Endometrium (tissue), 2 donors: Measurements from ENCODE around the gene TAF7.
"Not testable (repeated sequence)": the region's sequence is repeated elsewhere in the genome, so short reads cannot be mapped to it uniquely, and the experiment has no call there.

Source experiments
- FAIRE-seq: peaks from 2 replicates; lab custom pipeline; 2012; peaks lifted over from hg19 to GRCh38; lab: Jason Lieb, UNC
- donor health status: control.
- donor health status: control.

TAF7 gene, protein sequence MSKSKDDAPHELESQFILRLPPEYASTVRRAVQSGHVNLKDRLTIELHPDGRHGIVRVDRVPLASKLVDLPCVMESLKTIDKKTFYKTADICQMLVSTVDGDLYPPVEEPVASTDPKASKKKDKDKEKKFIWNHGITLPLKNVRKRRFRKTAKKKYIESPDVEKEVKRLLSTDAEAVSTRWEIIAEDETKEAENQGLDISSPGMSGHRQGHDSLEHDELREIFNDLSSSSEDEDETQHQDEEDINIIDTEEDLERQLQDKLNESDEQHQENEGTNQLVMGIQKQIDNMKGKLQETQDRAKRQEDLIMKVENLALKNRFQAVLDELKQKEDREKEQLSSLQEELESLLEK

DNA sequence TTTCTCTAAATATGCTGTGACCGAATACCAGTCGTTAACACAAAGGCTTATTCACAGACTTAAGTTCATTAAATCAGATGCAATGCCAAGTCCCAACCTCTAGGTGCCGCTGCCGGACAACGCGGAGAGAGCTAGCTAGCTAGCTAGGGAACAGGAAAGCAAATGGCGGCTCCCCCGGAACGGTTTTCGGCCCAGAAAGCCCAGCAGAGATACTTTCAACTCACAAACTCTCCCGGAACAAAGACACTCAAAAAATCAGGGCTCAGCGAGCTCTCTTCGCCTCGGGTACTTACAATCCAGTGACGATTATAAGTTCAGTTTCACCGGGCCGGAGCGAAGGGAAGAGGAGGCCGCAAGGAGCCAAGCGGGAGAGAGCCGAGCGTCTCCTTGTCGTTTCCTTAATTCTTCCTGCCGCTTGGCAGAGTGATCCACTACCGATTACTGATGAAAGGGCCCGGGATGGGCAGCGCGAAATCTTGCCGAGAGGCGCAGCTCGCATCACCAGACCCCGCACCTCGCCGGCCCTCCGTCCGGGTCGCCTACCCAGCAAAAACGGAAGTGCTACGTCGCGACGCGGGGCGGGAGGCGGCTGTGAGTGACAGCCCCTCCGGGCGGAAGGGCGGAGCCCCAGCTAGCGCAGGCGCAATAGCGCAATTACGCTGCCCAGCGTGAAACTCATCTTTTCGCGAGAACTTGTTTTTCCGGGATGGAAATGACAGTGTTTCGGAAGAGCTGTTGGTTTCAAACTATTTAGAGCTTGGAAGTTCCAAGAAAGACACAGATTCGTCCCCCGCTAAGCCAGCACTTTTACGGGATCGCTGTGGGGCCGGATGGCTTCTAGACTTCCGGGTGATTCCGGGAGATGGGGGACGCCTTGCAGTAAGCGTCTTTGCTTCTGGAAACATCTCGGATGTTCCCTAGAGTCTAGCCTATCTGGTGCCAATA lies at the start of gene TAF7:
TSS of gene TAF7 (minus strand) at position 560 of the 945 bp plus-strand sequence. CDS start 740 bp downstream, outside the sequence.
- no peak for FAIRE-seq

DNA sequence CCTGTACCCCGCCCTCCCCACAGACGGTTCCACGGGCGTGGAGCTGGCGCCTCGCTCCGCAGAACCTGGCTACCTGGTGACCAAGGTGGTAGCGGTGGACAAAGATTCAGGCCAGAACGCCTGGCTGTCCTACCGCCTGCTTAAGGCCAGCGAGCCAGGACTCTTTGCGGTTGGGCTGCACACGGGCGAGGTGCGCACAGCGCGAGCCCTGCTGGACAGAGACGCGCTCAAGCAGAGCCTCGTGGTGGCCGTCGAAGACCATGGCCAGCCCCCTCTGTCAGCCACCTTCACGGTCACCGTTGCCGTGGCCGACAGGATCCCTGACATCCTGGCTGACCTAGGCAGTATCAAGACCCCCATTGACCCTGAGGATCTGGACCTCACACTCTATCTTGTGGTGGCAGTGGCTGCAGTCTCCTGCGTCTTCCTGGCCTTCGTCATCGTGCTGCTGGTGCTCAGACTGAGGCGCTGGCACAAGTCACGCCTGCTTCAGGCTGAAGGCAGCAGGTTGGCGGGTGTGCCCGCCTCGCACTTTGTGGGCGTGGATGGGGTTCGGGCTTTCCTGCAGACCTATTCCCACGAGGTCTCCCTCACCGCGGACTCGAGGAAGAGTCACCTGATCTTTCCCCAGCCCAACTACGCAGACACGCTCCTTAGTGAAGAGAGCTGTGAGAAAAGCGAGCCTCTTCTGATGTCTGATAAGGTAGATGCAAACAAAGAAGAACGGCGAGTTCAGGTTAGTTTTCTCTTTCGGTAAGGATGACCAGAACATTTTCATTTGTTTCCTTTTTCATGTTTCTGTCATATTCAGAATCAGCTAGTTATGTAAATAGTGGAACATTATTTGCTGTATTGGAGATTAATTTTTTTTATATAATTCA lies 45.7 kb upstream of the TAF7 start:
- FAIRE-seq: no peak

DNA sequence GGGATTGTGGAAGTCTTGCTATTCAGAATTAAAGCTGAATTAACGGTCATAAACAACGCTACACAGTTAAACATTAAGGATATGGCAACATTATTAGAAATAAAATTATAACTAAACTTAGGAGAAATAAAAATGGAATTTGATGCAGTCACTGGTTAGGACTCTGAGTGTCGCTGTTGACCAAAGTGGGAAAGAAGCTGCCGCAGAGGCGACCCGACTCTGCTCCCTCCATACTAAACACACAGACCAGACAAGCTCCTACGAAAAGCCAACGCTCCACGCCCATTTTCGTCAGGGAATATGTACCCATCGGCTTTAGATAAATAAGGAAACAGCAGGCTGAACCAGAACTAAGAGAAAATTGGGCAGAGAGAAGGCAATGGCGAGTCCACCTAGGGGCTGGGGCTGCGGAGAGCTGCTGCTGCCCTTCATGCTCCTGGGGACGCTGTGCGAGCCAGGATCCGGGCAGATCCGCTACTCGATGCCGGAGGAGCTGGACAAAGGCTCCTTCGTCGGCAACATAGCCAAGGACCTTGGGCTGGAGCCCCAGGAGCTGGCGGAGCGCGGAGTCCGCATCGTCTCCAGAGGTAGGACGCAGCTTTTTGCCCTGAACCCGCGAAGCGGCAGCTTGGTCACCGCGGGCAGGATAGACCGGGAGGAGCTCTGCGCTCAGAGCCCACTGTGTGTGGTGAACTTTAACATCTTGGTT lies 43.5 kb upstream of the TAF7 start, which contains the start of gene PCDHGA5:
TSS of gene PCDHGA5 (plus strand) at position 211 of the 709 bp plus-strand sequence. CDS start at position 380, 169 bp downstream.
- FAIRE-seq: no peak

DNA sequence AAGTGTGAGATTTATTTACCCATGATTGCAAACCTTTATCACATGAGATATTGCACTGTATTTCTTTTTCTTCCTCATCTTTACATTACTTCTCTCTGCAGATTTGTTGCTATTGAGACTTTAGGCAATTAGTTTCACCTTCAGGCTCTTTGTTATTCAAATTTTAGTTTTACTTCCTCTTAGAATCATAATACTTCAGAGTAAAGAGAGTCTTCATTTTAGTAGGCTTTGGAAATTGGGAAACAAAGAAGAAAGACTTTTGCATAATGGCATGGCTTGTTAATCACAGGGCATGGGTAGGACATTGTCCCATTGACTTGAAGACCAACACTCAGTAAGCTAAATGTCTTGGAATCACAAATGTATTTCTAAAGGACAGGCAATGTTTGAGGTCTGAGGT lies 42.1 kb upstream of the TAF7 start:
- FAIRE-seq: no peak

DNA sequence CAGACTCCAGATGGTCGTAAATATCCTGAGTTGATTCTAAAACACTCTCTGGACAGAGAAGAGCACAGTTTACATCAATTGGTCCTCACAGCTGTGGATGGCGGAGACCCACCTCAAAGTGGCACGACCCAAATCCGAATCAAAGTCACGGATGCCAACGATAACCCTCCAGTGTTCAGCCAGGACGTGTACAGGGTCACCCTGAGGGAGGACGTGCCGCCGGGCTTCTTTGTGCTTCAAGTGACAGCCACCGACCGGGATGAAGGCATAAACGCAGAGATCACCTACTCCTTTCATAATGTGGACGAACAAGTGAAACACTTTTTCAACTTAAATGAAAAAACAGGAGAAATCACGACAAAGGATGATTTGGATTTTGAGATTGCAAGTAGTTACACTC lies 40.1 kb upstream of the TAF7 start:
- FAIRE-seq: no peak

GRCh38 chr5:141359790-141360426 lies 39.3 kb upstream of the TAF7 start, which contains the start of gene PCDHGB2:
PCDHGB2 (plus strand) TSS chr5:141359994; CDS start chr5:141360136, 142 bp downstream.
- FAIRE-seq: no peak

- no peak for FAIRE-seq
These were observed 36.4 kb upstream of the TAF7 start for GRCh38 chr5:141356950-141357349.

DNA sequence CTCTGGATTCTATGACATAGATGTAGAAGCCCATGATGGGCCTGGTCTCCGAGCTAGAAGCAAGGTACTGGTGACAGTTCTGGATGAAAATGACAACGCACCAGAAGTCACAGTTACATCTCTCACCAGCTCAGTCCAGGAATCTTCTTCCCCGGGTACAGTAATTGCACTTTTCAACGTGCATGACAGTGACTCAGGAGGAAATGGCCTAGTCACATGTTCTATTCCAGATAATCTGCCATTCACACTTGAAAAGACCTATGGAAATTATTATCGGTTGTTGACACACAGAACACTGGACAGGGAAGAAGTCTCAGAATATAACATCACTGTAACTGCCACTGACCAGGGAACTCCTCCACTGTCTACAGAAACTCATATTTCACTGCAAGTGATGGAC lies 35.5 kb upstream of the TAF7 start:
- no peak for FAIRE-seq

GRCh38 chr5:141355641-141356040 lies 35.1 kb upstream of the TAF7 start:
- FAIRE-seq: no peak

DNA sequence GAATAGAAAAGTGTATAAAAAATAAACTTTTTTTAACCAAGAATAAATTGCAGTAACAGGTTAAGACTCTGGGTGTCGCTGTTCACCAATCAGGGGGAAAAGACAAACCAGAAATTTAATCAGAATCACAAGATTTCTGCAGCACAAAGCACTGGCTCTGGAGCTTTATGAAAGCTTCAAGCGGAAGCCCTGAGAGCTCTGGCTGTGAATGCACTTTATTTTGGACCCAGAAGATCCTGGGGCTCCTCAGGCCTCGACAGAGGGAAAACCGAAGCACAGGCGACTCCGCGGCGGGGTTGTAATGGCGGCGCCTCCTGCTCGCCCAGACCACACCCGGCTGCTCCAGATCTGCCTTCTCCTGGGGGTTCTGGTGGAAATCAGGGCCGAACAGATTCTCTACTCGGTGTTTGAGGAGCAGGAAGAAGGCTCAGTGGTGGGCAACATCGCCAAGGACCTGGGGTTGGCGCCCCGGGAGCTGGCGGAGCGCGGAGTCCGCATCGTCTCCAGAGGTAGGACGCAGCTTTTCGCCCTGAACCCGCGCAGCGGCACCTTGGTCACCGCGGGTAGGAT lies 34.4 kb upstream of the TAF7 start, which contains the start of gene PCDHGA4:
TSS of gene PCDHGA4 (plus strand) at position 122 of the 570 bp plus-strand sequence. CDS start at position 209, 87 bp downstream.
- FAIRE-seq: no peak

GRCh38 chr5:141351591-141351990 lies 31.0 kb upstream of the TAF7 start:
- FAIRE-seq: no peak

- FAIRE-seq: no peak
These were observed 29.5 kb upstream of the TAF7 start, which contains the start of gene PCDHGB1 for GRCh38 chr5:141349917-141350619. PCDHGB1 (plus strand) TSS chr5:141350099; CDS start chr5:141350261, 162 bp downstream.

DNA sequence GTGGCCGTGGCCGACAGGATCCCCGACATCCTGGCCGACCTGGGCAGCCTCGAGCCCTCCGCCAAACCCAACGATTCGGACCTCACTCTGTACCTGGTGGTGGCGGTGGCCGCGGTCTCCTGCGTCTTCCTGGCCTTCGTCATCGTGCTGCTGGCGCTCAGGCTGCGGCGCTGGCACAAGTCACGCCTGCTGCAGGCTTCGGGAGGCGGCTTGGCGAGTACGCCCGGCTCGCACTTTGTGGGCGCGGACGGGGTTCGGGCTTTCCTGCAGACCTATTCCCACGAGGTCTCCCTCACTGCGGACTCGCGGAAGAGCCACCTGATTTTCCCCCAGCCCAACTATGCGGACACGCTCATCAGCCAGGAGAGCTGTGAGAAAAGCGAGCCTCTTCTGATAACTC lies 25.4 kb upstream of the TAF7 start:
- not testable (repeated sequence) for FAIRE-seq

- no peak for FAIRE-seq
These were observed 24.7 kb upstream of the TAF7 start for GRCh38 chr5:141345327-141345726.

GRCh38 chr5:141343953-141344463 lies 23.4 kb upstream of the TAF7 start:
- FAIRE-seq: no peak

DNA sequence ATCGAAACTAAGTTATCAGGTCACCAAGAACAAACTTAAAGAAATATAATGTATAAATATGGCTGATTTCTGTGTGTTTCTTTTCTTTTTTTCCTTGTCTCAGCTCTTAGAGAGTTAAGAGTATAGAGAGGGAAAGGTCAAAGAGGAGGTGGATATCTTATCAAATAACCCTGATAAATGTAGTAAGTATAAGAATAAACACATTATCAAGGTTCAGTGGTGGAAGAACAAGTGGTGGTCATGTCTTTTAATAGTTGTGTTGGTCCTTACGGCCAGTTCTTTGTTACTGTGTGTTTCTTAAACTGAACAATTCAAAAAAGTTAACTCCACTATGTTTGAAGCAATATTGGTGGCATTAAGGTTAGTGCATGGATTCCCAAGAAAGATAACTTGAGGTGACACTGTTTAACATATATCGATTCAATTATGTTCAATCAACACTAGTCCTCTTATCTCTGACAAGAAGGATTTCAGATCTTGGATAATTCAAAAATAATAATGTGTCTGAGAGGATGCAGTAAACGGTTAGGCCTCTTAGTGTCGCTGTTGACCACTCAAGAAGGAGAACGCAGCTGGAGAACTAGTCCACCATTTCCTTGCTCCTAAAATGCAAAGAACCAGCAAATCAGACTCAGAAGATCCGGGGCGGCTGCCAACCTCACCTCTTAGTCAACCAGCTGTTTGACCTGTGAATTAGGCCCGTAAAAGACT lies 22.8 kb upstream of the TAF7 start, which contains the start of gene PCDHGA3:
TSS of gene PCDHGA3 (plus strand) at position 588 of the 711 bp plus-strand sequence. CDS start 205 bp downstream, outside the sequence.
- no peak for FAIRE-seq

DNA sequence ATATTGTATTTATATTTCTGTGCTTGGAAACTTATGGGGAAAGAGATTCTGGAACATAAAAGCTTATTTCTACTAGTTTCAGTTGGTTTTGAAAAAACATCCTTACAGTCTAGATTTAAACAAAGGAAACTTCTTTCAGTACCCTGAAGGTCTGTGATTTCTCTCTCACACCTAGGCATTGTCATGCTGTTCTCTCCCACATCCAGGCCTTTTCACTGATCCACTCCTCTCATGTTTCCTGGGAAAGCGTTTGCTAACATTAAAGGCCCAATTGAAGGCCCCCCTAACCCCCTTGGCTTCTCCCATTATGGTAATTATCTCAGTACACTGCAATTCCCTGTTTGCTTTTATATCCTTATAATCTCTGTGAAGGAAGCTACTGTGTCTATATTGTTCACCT lies 22.2 kb upstream of the TAF7 start:
- FAIRE-seq: no peak

- not testable (repeated sequence) for FAIRE-seq
These were observed 20.3 kb upstream of the TAF7 start for GRCh38 chr5:141340781-141341354.
